Measurements from ENCODE around the gene ACOXL.

Gene ACOXL

DNA sequence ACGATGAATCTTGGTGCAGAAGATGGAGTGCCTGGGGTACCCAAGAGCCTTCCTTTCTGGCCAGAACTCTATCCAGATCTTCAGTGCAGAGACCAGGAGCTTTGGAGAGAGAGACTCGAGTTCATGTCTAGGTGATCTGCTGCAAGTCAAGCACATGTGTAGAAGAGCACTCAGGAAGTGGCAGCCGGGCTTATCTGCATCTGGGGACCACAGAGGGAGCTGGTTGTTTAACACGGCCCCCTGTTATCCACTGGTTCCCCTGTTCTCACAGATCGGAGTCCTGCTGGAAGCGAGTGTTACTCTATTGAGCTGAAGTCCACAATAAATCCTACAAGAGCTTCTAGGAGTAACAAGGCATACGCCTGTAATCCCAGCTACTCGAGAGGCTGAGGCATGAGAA lies 128.3 kb downstream of the ACOXL start:
- DNase-seq = no peak

GRCh38 chr2:110861616-110862260 lies 129.4 kb downstream of the ACOXL start:
- no peak for DNase-seq

GRCh38 chr2:110863726-110864125 lies 131.4 kb downstream of the ACOXL start:
- DNase-seq = no peak

DNA sequence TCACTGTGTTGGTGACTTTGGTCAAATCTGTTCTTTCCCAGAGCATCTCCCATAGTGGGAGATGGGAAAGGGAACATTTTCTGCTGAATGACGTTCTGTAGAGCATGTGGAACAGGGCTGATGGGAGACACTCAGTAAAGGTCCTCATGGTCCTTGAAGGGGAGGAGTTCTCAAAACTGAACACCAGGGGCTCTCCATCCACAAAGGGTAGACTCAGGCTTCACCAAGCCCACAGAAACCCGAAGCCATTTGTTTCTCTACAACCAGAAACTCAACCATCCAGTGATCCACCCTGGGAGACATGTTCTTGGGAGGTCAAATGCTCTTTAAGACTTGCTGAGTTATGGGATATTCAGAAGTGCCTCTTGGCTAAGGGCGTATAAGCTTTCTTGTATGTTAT lies 131.8 kb downstream of the ACOXL start:
- no peak for DNase-seq

DNA sequence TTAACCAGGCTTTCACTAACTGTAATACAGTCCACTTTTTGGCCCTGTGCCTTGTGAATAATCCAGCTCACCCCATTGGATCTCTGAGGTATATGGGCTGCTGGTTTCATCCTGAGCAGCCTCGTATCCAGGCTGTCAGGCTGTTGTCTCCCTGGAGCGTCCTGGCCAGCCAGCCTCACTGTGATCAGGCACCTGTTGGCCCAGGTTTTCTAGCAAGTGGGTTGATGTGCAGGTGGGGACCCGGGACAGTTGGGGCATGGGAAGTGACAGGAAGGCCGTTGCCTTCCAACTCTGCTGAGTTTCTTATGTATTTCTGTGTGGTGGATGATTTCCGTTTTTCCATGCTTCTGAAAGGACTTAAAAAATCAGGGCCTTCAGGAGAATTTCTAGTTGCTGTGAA lies 132.4 kb downstream of the ACOXL start:
- DNase-seq = no peak

- no peak for DNase-seq
Measured at GRCh38 chr2:110865188-110865587, 132.8 kb downstream of the ACOXL start.

DNA sequence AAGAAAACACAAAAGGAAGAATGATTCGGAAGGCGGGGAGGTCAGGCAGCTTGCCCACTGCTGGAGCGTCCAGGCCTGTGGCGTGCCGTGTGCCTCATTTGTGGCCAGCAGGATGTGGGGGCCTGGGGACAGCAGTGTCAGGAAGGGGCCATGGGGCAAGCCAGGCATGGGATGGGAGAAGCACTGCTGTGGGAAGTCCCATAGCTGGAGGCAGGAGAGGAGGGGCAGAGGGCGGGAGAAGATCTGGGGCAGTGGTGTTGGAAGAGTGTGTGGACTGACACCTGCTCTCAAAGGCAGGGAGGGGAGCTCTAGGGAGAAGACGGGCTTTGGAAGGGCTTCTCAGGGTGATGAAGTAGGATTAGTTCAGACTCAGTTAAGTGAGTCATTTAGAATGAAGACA lies 133.7 kb downstream of the ACOXL start:
- no peak for DNase-seq

- no peak for DNase-seq
Measured at GRCh38 chr2:110866466-110866865, 134.1 kb downstream of the ACOXL start.

GRCh38 chr2:110867078-110867477 lies 134.7 kb downstream of the ACOXL start:
- no peak for DNase-seq

DNA sequence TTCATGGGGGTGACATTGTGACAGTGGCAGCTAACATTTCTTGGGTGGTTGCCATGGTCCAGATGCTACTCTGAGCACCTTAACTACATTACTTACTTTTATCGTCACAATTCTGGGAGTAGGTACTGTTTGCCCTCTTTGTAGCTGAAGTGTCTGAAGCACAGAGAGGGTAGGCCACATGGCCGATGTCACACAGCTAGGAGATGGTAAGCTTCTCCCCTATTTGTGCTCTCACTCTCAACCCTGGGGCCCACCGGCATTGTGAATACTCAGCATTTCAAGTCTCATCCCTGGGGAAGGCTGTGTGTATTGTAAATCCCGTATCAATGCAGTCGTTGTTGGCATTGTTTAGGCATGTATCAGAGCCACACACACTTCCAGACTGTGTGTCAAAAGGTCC lies 136.6 kb downstream of the ACOXL start:
- DNase-seq = no peak

GRCh38 chr2:110869472-110870446 lies 137.4 kb downstream of the ACOXL start:
- peak; percentile 35 for DNase-seq

DNA sequence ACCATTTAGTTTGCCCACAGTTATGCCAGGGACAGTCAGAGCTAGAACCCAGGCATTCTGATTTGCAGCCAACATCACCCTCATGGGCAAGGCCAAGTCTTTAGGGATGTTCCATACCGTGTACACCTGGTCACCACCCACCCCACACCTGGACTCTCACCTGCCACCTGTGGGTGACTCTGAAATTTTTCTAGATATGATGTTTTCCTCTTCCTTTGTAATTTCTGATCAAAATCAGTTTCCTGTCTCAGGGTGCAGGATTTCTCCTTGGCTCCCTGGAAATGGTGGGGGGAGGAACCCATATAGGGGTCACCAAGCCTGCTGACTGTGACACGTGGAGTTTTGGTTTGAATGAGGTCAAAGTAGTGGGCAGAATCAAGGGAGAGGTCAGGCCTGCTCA lies 138.2 kb downstream of the ACOXL start:
- no peak for DNase-seq

GRCh38 chr2:110871637-110872036 lies 139.3 kb downstream of the ACOXL start:
- DNase-seq = no peak

DNA sequence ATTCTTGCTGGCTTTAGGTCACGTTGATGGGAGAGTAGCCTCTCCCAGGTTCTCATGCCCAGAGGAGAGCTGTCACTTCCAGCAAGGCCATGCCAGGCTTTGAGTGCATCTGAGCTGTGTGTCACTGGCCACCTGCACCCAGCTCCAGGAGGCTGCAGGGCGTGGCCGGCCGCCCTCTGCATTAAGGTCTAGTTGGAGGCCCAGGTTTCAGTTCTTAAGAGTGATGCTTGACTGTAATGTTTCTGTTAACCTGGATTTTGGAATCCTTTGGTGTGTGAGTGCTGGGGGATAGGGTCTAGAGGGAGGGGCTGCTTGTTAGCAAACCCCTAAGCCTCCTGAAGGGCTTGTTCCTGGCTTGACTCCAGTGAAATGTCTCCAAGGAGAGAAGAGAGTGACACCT lies 140.1 kb downstream of the ACOXL start:
- no peak for DNase-seq

- no peak for DNase-seq
Measured at GRCh38 chr2:110873056-110873502, 140.7 kb downstream of the ACOXL start.

- no peak for DNase-seq
Measured at GRCh38 chr2:110873597-110874452, 141.5 kb downstream of the ACOXL start.

DNA sequence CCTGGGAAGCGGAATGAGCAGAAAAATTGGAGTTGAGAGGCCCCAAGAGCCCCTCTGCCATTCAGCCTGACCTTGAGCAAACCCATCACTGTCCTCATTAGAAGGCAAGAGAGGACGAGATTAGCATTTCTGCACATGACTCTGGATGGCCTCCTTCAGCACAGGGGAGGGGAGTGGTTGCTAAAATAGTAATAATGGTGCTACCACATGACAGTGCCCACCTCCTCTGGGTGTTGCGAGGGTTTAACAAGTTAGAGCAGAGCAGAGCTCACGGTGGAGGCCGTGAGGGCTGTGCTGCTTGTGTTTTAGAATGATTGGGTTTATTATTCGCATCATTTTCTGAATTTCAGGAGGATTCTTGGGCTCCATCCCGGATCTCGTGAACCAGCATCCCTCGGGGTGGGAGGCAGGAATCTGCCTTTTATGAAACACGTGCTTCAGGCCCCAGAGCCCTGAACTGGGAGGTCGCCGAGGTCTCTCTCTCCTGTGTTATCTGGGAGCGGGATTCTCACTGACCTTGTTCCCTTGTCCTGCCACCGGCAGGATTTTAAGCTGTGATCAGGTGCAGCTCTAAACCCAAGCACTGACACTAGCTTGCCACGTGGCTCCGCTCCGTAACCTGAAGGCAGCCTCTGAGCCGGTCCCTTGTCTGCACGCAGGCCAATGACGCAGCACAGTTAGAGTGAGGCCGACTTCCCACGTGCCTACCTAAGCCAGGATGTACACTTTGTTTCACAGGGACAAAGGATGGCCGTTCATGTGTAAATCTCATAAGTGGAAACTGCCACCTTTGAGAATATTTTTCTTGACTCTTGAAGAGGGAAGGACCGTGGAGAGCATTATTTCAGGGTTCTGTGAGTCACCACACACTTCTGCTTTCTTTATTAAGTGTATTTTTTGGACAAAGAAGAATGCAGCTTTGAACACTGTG lies 142.3 kb downstream of the ACOXL start:
- peak; percentile 77 for DNase-seq

DNA sequence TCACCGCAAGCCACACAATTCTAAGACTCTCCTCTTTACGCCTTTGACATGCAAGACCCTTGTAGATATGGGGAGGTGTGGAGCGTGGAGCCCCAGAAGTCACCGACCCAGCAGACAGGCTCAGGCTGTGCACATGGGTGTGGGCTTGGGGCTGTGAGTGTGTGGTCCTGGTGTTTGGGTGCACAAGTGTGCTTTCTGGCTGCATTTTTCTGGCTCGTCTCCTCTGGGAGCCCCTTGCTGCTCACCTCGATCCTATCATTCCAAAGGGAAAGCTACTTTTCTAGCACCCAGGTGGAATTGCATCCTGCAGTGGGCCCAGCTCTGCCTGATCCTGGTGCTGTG lies 143.0 kb downstream of the ACOXL start:
- DNase-seq = no peak

DNA sequence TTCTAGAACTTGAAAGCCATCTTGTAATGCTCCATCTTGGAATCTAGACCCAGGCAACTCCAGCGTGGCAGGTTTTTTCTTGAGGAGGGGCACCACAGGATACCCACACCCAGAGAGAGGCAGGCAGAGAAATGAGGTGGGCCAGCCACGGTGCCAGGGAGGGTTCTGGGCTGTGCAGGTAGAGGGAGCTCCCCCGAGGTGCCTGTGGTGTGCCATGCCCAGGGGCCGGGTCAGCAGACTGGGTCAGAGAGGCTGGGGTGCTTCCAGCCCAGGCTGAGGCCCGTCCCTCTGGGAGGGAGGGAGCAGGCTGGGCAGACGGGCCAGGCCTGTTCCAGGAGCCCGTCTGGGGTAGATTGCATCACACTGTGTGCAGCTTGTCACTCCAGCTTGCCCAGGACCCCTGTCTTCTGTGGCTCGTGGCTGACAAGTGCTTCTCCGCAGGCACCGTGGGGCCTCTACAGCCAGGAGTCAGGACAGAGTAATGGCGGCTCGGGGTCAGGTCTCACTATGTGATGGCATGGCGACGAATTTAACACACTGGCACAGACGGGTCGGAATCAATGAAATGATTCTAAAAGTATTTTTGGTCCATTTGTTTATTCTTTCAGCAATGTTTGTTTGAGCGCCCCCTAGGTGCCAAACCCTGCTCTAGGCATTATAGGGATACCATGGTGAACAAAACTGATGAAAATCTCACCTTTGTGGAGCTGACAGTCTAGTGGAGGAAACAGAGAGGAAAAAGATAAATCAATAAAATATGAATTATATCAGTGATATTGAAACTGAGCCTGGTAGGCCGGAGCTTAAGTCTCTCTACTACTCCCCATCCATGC lies 144.0 kb downstream of the ACOXL start:
- DNase-seq = no peak

- DNase-seq = no peak
Measured at GRCh38 chr2:110877031-110877827, 144.9 kb downstream of the ACOXL start.
